ENCODE results near the gene DEFB112. TPM values are rescaled to one million over a fixed set of nuclear protein-coding genes. Genes with fewer than 3 reads are reported as not detected.
A peak's percentile ranks its signal among the peaks of the same experiment; 100 is the strongest.

DEFB112 gene
- total and polyA plus RNA-seq, 9 of the 15 experiments (the other 6 are each of a cell fraction or from before 2014, with no cell fraction given): not detected

GRCh38 chr6:50030777-50031562, 18.8 kb downstream of the DEFB112 start (continued):
- TF ChIP-seq TFAP4 (CRISPR knock-in tag; IDR thresholded peaks at IDR 0.05; ENCODE audit: borderline replicate concordance) (peak; percentile 7; the same call in 1 of the 2 replicates), TEAD4 (IDR thresholded peaks at IDR 0.05; ENCODE audit: low read length) (0 out of 2 replicates have a peak, but pooled peaks have one; percentile 6), TEAD4 (CRISPR knock-in tag; IDR thresholded peaks at IDR 0.05; ENCODE audit: borderline replicate concordance) (no peak), ETV6 (IDR thresholded peaks at IDR 0.05; ENCODE audit: borderline replicate concordance in 1 of 2, low read depth in 2 of 2, low read length in 1 of 2) (no peak), ETV6 (CRISPR knock-in tag; IDR thresholded peaks at IDR 0.05; ENCODE audit: borderline replicate concordance) (no peak), STAG1 (CRISPR knock-in tag; IDR thresholded peaks at IDR 0.05; ENCODE audit: borderline replicate concordance) (peak; percentile 58; the same call in 1 of the 2 replicates), CREBBP (IDR thresholded peaks at IDR 0.05; ENCODE audit: low read depth, low read length) (no peak), ZNF785 (CRISPR knock-in tag; IDR thresholded peaks at IDR 0.05) (no peak), TFE3 (CRISPR knock-in tag; IDR thresholded peaks at IDR 0.05) (no peak), ARID2 (IDR thresholded peaks at IDR 0.05) (0 out of 2 replicates have a peak, but pooled peaks have one; percentile 24), ZNF121 (CRISPR knock-in tag; conservative IDR thresholded peaks at IDR 0.05) (no peak), ZBTB8A (IDR thresholded peaks at IDR 0.05; ENCODE audit: partially characterized antibody) (no peak), ZNF707 (CRISPR knock-in tag; conservative IDR thresholded peaks at IDR 0.05) (no peak), CBFA2T2 (conservative IDR thresholded peaks at IDR 0.05) (no peak), ETV1 (tag; conservative IDR thresholded peaks at IDR 0.05; ENCODE audit: low read depth) (no peak), KAT8 (IDR thresholded peaks at IDR 0.05; ENCODE audit: low read depth) (no peak), CREB3L1 (IDR thresholded peaks at IDR 0.05; ENCODE audit: borderline replicate concordance, low read depth) (0 out of 2 replicates have a peak, but pooled peaks have one; percentile 22), MTA3 (IDR thresholded peaks at IDR 0.05; ENCODE audit: borderline replicate concordance) (0 out of 2 replicates have a peak, but pooled peaks have one; percentile 48), SMC3 (conservative IDR thresholded peaks at IDR 0.05; ENCODE audit: insufficient read depth, low read depth, low read length) (peak; percentile 57; the same call in 1 of the 2 replicates), CXXC5 (CRISPR knock-in tag; IDR thresholded peaks at IDR 0.05) (peak; percentile 33), ZNF324 (CRISPR knock-in tag; IDR thresholded peaks at IDR 0.05) (no peak), BCOR (IDR thresholded peaks at IDR 0.05) (no peak), HNRNPUL1 (IDR thresholded peaks at IDR 0.05; ENCODE audit: low read length) (no peak)
